ENCODE data around the gene PCDHGA1.
"Not testable (repeated sequence)": the region's sequence is repeated elsewhere in the genome, so short reads cannot be mapped to it uniquely, and the experiment has no call there.

PCDHGA1 gene

GRCh38 chr5:141346017-141346416, 15.7 kb downstream of the PCDHGA1 start:
- not testable (repeated sequence) for DNase-seq (ENCODE audit: low read depth in 2 of 2)

GRCh38 chr5:141349917-141350619, 19.8 kb downstream of the PCDHGA1 start, which contains the start of gene PCDHGB1:
Gene PCDHGB1 (plus strand): TSS chr5:141350099. CDS start chr5:141350261, 162 bp downstream.
- no peak for DNase-seq (ENCODE audit: low read depth in 2 of 2)

GRCh38 chr5:141351591-141351990, 21.3 kb downstream of the PCDHGA1 start:
- no peak for DNase-seq (ENCODE audit: low read depth in 2 of 2)

- DNase-seq (ENCODE audit: low read depth in 2 of 2): no peak
These were observed 24.7 kb downstream of the PCDHGA1 start, which contains the start of gene PCDHGA4 for GRCh38 chr5:141354900-141355469. Gene PCDHGA4 (plus strand): TSS chr5:141355021. CDS start chr5:141355108, 87 bp downstream.

GRCh38 chr5:141355641-141356040, 25.3 kb downstream of the PCDHGA1 start:
- no peak for DNase-seq (ENCODE audit: low read depth in 2 of 2)

- no peak for DNase-seq (ENCODE audit: low read depth in 2 of 2)
These were observed 25.8 kb downstream of the PCDHGA1 start for GRCh38 chr5:141356133-141356532.

GRCh38 chr5:141356950-141357349, 26.6 kb downstream of the PCDHGA1 start:
- DNase-seq (ENCODE audit: low read depth in 2 of 2): no peak

GRCh38 chr5:141359790-141360426, 29.6 kb downstream of the PCDHGA1 start, which contains the start of gene PCDHGB2:
Gene PCDHGB2 (plus strand): TSS chr5:141359994. CDS start chr5:141360136, 142 bp downstream.
- DNase-seq (ENCODE audit: low read depth in 2 of 2): no peak

- DNase-seq (ENCODE audit: low read depth in 2 of 2): no peak
These were observed 30.4 kb downstream of the PCDHGA1 start for GRCh38 chr5:141360685-141361084.

GRCh38 chr5:141362719-141363118, 32.4 kb downstream of the PCDHGA1 start:
- no peak for DNase-seq (ENCODE audit: low read depth in 2 of 2)

GRCh38 chr5:141363952-141364660, 33.8 kb downstream of the PCDHGA1 start, which contains the start of gene PCDHGA5:
Gene PCDHGA5 (plus strand): TSS chr5:141364162. CDS start chr5:141364331, 169 bp downstream.
- DNase-seq (ENCODE audit: low read depth in 2 of 2): no peak

- DNase-seq (ENCODE audit: low read depth in 2 of 2): no peak
These were observed 35.9 kb downstream of the PCDHGA1 start for GRCh38 chr5:141366016-141366896.

GRCh38 chr5:141369994-141370848, 39.9 kb downstream of the PCDHGA1 start, which contains the start of gene PCDHGB3:
Gene PCDHGB3 (plus strand): TSS chr5:141370242. CDS start chr5:141370395, 153 bp downstream.
- DNase-seq (ENCODE audit: low read depth in 2 of 2): no peak

GRCh38 chr5:141371572-141372475, 41.5 kb downstream of the PCDHGA1 start:
- no peak for DNase-seq (ENCODE audit: low read depth in 2 of 2)

- no peak for DNase-seq (ENCODE audit: low read depth in 2 of 2)
These were observed 43.5 kb downstream of the PCDHGA1 start, which contains the start of gene PCDHGA6 for GRCh38 chr5:141373673-141374317. Gene PCDHGA6 (plus strand): TSS chr5:141373891. CDS start chr5:141374084, 193 bp downstream.

- no peak for DNase-seq (ENCODE audit: low read depth in 2 of 2)
These were observed 44.3 kb downstream of the PCDHGA1 start for GRCh38 chr5:141374627-141375026.

GRCh38 chr5:141375444-141376155, 45.3 kb downstream of the PCDHGA1 start:
- not testable (repeated sequence) for DNase-seq (ENCODE audit: low read depth in 2 of 2)
